Heart right ventricle (tissue), 16 donors: ENCODE measurements around the gene RPUSD4. TPM values are rescaled to one million over a fixed set of nuclear protein-coding genes. Genes with fewer than 3 reads are reported as not detected.

Source experiments
- ATAC-seq, 8 donors: fragments of 200-7000 bp; cut with Tn5 transposase; one replicate each; pipeline ENCODE4 v1.9.1; 2020; ENCODE audit warnings: mild to moderate bottlenecking in 8 of 8, moderate library complexity in 8 of 8, moderate number of reproducible peaks in 1 of 8
- DNase-seq, 2 donors: peaks; one replicate each; pipeline ENCODE4 v3.0.0-alpha.2; 2020
- H3K27ac ChIP-seq, 10 donors: fragments of 200-600 bp; sonication (generic) in 2 of 10; one replicate each; pipeline versions ENCODE4 v1.5.0 to v1.8.0; 2020 to 2022; ENCODE audit warnings: mild to moderate bottlenecking in 3 of 10
- H3K27me3 ChIP-seq, 7 donors: fragments of 200-600 bp; one replicate each; pipeline ENCODE4 v1.8.0; 2021 to 2022; ENCODE audit warnings: mild to moderate bottlenecking in 2 of 7
- H3K36me3 ChIP-seq, 9 donors: fragments of 200-600 bp; sonication (generic) in 1 of 9; one replicate each; pipeline versions ENCODE4 v1.5.0 to v1.8.0; 2020 to 2022; ENCODE audit warnings: mild to moderate bottlenecking in 2 of 9
- H3K4me1 ChIP-seq, 9 donors: fragments of 200-600 bp; sonication (generic) in 1 of 9; one replicate each; pipeline versions ENCODE4 v1.5.0 to v1.8.0; 2020 to 2022; ENCODE audit warnings: mild to moderate bottlenecking in 4 of 9
- H3K4me3 ChIP-seq, 10 donors: fragments of 200-600 bp; sonication (generic) in 2 of 10; one replicate each; pipeline versions ENCODE4 v1.5.0 to v1.8.0; 2020 to 2022; ENCODE audit warnings: mild to moderate bottlenecking in 7 of 10, moderate library complexity in 2 of 10
- H3K9me3 ChIP-seq, 11 donors: fragments of 200-600 bp in 10 of 11; sonication (generic) in 2 of 11; one replicate each; pipeline versions ENCODE4 v1.5.0 to v1.8.0; 2013 to 2022; ENCODE audit warnings: mild to moderate bottlenecking in 2 of 11, control low read depth in 1 of 11, moderate library complexity in 1 of 11
- WGBS, 2 donors: extraction: QIAGEN DNeasy Blood & Tissue Kit; methylation state at CpG; one replicate each; pipeline ENCODE4 v1.1.7; 2013; ENCODE audit warnings: inconsistent platforms in 1 of 2; 5-methylcytosine and 5-hydroxymethylcytosine counted together
- intact Hi-C, 10 donors: fragments of 100-400 bp; cut with DNase I; formaldehyde crosslinking; loops; one replicate each; pipeline versions ENCODE4 v1.11.1 to v1.14.2; 2022
- polyA plus RNA-seq, 2 donors: library from polyadenylated mRNA; stranded (reverse); fragments of 200-250 nt; gene quantifications; one replicate each; pipeline ENCODE4 v1.2.3, GENCODE V29; 2013
- total RNA-seq, 10 donors: library from RNA; stranded (reverse); fragmentation: NEBNext Ultra II Directional in 3 of 10; extraction: Animal tissue kit (Norgen Biotek cat#: 25700) in 3 of 10; gene quantifications; one replicate each; pipeline versions ENCODE4 v1.2.1 to v1.2.4, GENCODE V29; 2021 to 2023
- TF ChIP-seq, protein P1 (sequence below), 9 donors: fragments of 200-600 bp; sonication (generic) in 2 of 9; IDR thresholded peaks; one replicate each; pipeline versions ENCODE4 v1.5.0 to v1.8.0; 2021 to 2022; ENCODE audit warnings: antibody characterized with exemption in 9 of 9, mild to moderate bottlenecking in 5 of 9, moderate library complexity in 1 of 9
- donor health status: Arrhythmogenic right ventricular cardiomyopathy.
- donor health status: ischemic (EF 13 %, LVEDD 7.1; RV severe dilation, severe dysfunction).
- donor health status: healthy with polysubstance abuse.
- donor health status: DM: no; HTN: yes; CAD: no.
- donor health status: DM: no; HTN: no; CAD: no.
- donor health status: ischemic (EF 25% LVEDD 6.9; RV normal size, moderate dysfunction).
- donor health status: ischemic (EF 25% LVEDD 5.7; RV mildly dilated, moderate dysfunction).
- donor health status: healthy.
- donor health status: DM: yes; HTN: yes; CAD: no.
- donor health status: Ischemic cardiomyopathy.
- donor health status: ischemic (EF 35%, LVEDD 5.7; RV mildly dilated, moderate dysfunction).
- donor health status: nonischemic (EF 11% LVEDD 7.7; RV severe dilation, severe dysfunction).
- donor health status: DM: yes; HTN: yes; CAD: no.
- donor health status: PGD.
- donor health status: ischemic (EF 29% LVEDD 5.4; RV normal size, mild dysfunction).
- donor health status: nonischemic (EF 23%, LVEDD 6.1; RV moderate dilation, normal function).

RPUSD4 gene
- total and polyA plus RNA-seq, 12 donors: 12.8 to 70.0 (median 36.8) TPM

GRCh38 chr11:126185259-126186024 lies 26.0 kb downstream of the RPUSD4 start:
- Histone ChIP-seq H3K4me3 (no peak overlapping the region), H3K27me3 (no peaks in the 10 kb centered on the region), H3K9me3 (peaks cover 0 to 7% (median 0%) of the 10 kb centered on the region in 11 donors), H3K4me1 (no peaks in the 10 kb centered on the region), H3K36me3 (peaks cover 0 to 45% (median 0%) of the 10 kb centered on the region in 9 donors), H3K27ac (no peak overlapping the region)
- 87 to 92% methylated on average over 26 of the region's 26 CpGs for WGBS, 2 donors
- DNase-seq (no peak), ATAC-seq (no peak)
- intact Hi-C loops: loop anchor here in 1 of 10 donors (5.0 kb wide), 1 partner anchor 253 kb away; no protein-coding TSS in a partner anchor
- TF ChIP-seq, protein P1, sequence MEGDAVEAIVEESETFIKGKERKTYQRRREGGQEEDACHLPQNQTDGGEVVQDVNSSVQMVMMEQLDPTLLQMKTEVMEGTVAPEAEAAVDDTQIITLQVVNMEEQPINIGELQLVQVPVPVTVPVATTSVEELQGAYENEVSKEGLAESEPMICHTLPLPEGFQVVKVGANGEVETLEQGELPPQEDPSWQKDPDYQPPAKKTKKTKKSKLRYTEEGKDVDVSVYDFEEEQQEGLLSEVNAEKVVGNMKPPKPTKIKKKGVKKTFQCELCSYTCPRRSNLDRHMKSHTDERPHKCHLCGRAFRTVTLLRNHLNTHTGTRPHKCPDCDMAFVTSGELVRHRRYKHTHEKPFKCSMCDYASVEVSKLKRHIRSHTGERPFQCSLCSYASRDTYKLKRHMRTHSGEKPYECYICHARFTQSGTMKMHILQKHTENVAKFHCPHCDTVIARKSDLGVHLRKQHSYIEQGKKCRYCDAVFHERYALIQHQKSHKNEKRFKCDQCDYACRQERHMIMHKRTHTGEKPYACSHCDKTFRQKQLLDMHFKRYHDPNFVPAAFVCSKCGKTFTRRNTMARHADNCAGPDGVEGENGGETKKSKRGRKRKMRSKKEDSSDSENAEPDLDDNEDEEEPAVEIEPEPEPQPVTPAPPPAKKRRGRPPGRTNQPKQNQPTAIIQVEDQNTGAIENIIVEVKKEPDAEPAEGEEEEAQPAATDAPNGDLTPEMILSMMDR (IDR thresholded peaks at IDR 0.05): no peak

GRCh38 chr11:126182787-126183445 lies 28.5 kb downstream of the RPUSD4 start:
- Histone ChIP-seq H3K4me1 (no peaks in the 10 kb centered on the region), H3K4me3 (no peak overlapping the region), H3K27me3 (no peaks in the 10 kb centered on the region), H3K27ac (no peak overlapping the region), H3K9me3 (peaks cover 0 to 10% (median 0%) of the 10 kb centered on the region in 11 donors), H3K36me3 (peaks cover 0 to 25% (median 0%) of the 10 kb centered on the region in 9 donors)
- ATAC-seq (no peak), DNase-seq (no peak)
- TF ChIP-seq, protein P1 (IDR thresholded peaks at IDR 0.05): no peak
- intact Hi-C loops: no loop called here
- WGBS, 2 donors: 87 to 88% methylated on average over 11 of the region's 11 CpGs

- H3K27ac ChIP-seq: no peak overlapping the region
- no peaks in the 10 kb centered on the region for H3K4me1 ChIP-seq
- TF ChIP-seq, protein P1 (IDR thresholded peaks at IDR 0.05): no peak
- peaks cover 0 to 20% (median 0%) of the 10 kb centered on the region in 9 donors for H3K36me3 ChIP-seq
- ATAC-seq (no peak), DNase-seq (no peak)
- intact Hi-C loops: no loop called here
- H3K27me3 ChIP-seq: no peaks in the 10 kb centered on the region
- WGBS, 2 donors: 67 to 80% methylated on average over 13 of the region's 13 CpGs
- H3K9me3 ChIP-seq: peaks cover 0 to 10% (median 0%) of the 10 kb centered on the region in 11 donors
- no peak overlapping the region for H3K4me3 ChIP-seq
These were observed 29.3 kb downstream of the RPUSD4 start for GRCh38 chr11:126181939-126182730.

- H3K4me3 ChIP-seq: no peak overlapping the region
- H3K4me1 ChIP-seq: peaks cover 0 to 10% (median 0%) of the 10 kb centered on the region in 9 donors
- H3K27ac ChIP-seq: no peak overlapping the region
- WGBS, 2 donors: 86 to 87% methylated on average over 8 of the region's 8 CpGs
- ATAC-seq (no peak), DNase-seq (no peak)
- intact Hi-C loops: no loop called here
- no peaks in the 10 kb centered on the region for H3K27me3 ChIP-seq
- H3K36me3 ChIP-seq: no peaks in the 10 kb centered on the region
- TF ChIP-seq, protein P1 (IDR thresholded peaks at IDR 0.05): no peak
- H3K9me3 ChIP-seq: peaks cover 0 to 10% (median 0%) of the 10 kb centered on the region in 11 donors
These were observed 34.5 kb downstream of the RPUSD4 start for GRCh38 chr11:126176853-126177470.
